Lung (tissue), 12 donors: Measurements from ENCODE around the gene HOXD9. TPM values are rescaled to one million over a fixed set of nuclear protein-coding genes. Genes with fewer than 3 reads are reported as not detected.

Source experiments
- ATAC-seq: fragments of 200-7000 bp; cut with Tn5 transposase; one replicate; pipeline ENCODE4 v1.9.1; 2020; ENCODE audit warnings: moderate number of reproducible peaks; ENCODE audit not compliant: insufficient read depth, low FRiP score
- DNase-seq, 3 donors: peaks; one replicate each; pipeline ENCODE4 v3.0.0-alpha.2; 2013 to 2017
- H3K27ac ChIP-seq, 2 donors: one replicate each; pipeline ENCODE4 v1.5.1; 2013; ENCODE audit warnings: mild to moderate bottlenecking in 2 of 2, moderate library complexity in 2 of 2, control low read depth in 1 of 2, inconsistent platforms in 1 of 2, low read depth in 1 of 2, low read length in 1 of 2
- H3K27me3 ChIP-seq, 3 donors: one replicate each; pipeline ENCODE4 v1.5.1; 2013; ENCODE audit warnings: low read length in 2 of 3; ENCODE audit not compliant: control insufficient read depth in 3 of 3, insufficient read depth in 3 of 3
- H3K36me3 ChIP-seq, 4 donors: one replicate each; pipeline ENCODE4 v1.5.1; 2013; ENCODE audit warnings: low read length in 4 of 4, mild to moderate bottlenecking in 1 of 4, moderate library complexity in 1 of 4; ENCODE audit not compliant: control insufficient read depth in 4 of 4, insufficient read depth in 4 of 4
- H3K4me1 ChIP-seq, 5 donors: one replicate each; pipeline ENCODE4 v1.5.1; 2013; ENCODE audit warnings: low read length in 5 of 5, mild to moderate bottlenecking in 2 of 5, moderate library complexity in 1 of 5; ENCODE audit not compliant: control insufficient read depth in 5 of 5, insufficient read depth in 5 of 5
- H3K4me3 ChIP-seq: one replicate; pipeline ENCODE4 v1.5.1; 2013; ENCODE audit warnings: mild to moderate bottlenecking, control low read depth, moderate library complexity
- H3K9ac ChIP-seq, 2 donors: one replicate each; pipeline ENCODE4 v1.5.1; 2013; ENCODE audit warnings: low read length in 2 of 2, control low read depth in 1 of 2; ENCODE audit not compliant: insufficient read depth in 1 of 2
- H3K9me3 ChIP-seq, 4 donors: one replicate each; pipeline ENCODE4 v1.5.1; 2013; ENCODE audit warnings: low read length in 3 of 4, mild to moderate bottlenecking in 1 of 4, moderate library complexity in 1 of 4; ENCODE audit not compliant: control insufficient read depth in 4 of 4, insufficient read depth in 3 of 4
- CTCF ChIP-seq: IDR thresholded peaks from 2 replicates; pipeline ENCODE4 v1.5.1; 2012; ENCODE audit warnings: mild to moderate bottlenecking; ENCODE audit errors: control extremely low read depth, extremely low read depth
- WGBS, 2 donors: extraction: QIAGEN DNeasy Blood & Tissue Kit; methylation state at CpG; one replicate each; pipeline ENCODE4 v1.1.7; 2013; 5-methylcytosine and 5-hydroxymethylcytosine counted together
- polyA plus RNA-seq, 2 donors: library from polyadenylated mRNA; stranded (reverse); fragments of 200-250 nt; gene quantifications; one replicate each; pipeline ENCODE4 v1.2.1, GENCODE V29; 2013
- total RNA-seq, 2 donors: library from RNA; depleted of rRNA in 1 of 2; stranded (reverse); fragments of >200 nt in 1 of 2; gene quantifications; one replicate each; pipeline ENCODE4 v1.2.1, GENCODE V29; 2014 to 2021
- donor health status: control.
- donor health status: control.
- donor health status: Bipolar disorder and iron deficiency.
- donor health status: healthy.
- donor health status: DM: yes; HTN: yes; CAD: no.

Gene HOXD9
- total and polyA plus RNA-seq, 4 donors, result 0.29 to 0.80 (median 0.51) TPM

- no peak overlapping the region for H3K4me3 ChIP-seq
- DNase-seq (no peak), ATAC-seq (no peak)
- H3K9me3 ChIP-seq, result peaks cover 0 to 17% (median 0%) of the 10 kb centered on the region in 4 donors
- no peak for TF ChIP-seq CTCF
- H3K4me1 ChIP-seq, result peaks cover 0 to 22% (median 11%) of the 10 kb centered on the region in 5 donors
- no peaks in the 10 kb centered on the region for H3K36me3 ChIP-seq
- H3K27me3 ChIP-seq, result peaks cover 16 to 93% (median 89%) of the 10 kb centered on the region in 3 donors
- no peak overlapping the region for H3K9ac ChIP-seq
- WGBS, 2 donors, result 7 to 10% methylated on average over 12 of the region's 12 CpGs
- no peak overlapping the region for H3K27ac ChIP-seq
Measured at GRCh38 chr2:176094349-176094748, 28.2 kb upstream of the HOXD9 start.

GRCh38 chr2:176095421-176095820 lies 27.1 kb upstream of the HOXD9 start:
- Histone ChIP-seq H3K9me3 (peaks cover 0 to 17% (median 0%) of the 10 kb centered on the region in 4 donors), H3K4me1 (peaks cover 0 to 22% (median 15%) of the 10 kb centered on the region in 5 donors), H3K36me3 (no peaks in the 10 kb centered on the region), H3K27ac (no peak overlapping the region), H3K4me3 (no peak overlapping the region), H3K27me3 (peaks cover 25 to 93% (median 86%) of the 10 kb centered on the region in 3 donors), H3K9ac (no peak overlapping the region)
- DNase-seq, result no peak
- no peak for ATAC-seq
- no peak for TF ChIP-seq CTCF
- WGBS, 2 donors, result 17 to 19% methylated on average over 5 of the region's 5 CpGs

GRCh38 chr2:176096243-176096985 lies 26.1 kb upstream of the HOXD9 start:
- H3K27me3 ChIP-seq, result peaks cover 25 to 93% (median 86%) of the 10 kb centered on the region in 3 donors

More at GRCh38 chr2:176096243-176096985, 26.1 kb upstream of the HOXD9 start:
- Histone ChIP-seq H3K4me1 (peaks cover 0 to 22% (median 15%) of the 10 kb centered on the region in 5 donors), H3K27ac (no peak overlapping the region), H3K9ac (no peak overlapping the region), H3K36me3 (no peaks in the 10 kb centered on the region), H3K4me3 (no peak overlapping the region), H3K9me3 (peaks cover 0 to 12% (median 0%) of the 10 kb centered on the region in 4 donors)
- DNase-seq (peak in 2 of 3 donors; percentile 52 to 80), ATAC-seq (no peak)
- WGBS, 2 donors, result 5 to 9% methylated on average over 16 of the region's 16 CpGs
- TF ChIP-seq CTCF, result no peak
